A549 (cell line): ENCODE data around the gene ZG16. TPM values are rescaled to one million over a fixed set of nuclear protein-coding genes. Genes with fewer than 3 reads are reported as not detected.

Experiments
- ATAC-seq, 2 experiments: fragments of 200-7000 bp in 1 of 2; fragments of >200 bp in 1 of 2; cut with Nextera tagmentation in 1 of 2; cut with Tn5 transposase in 1 of 2; 3 replicates each; pipeline versions ENCODE4 v1.8.0 to v1.9.1; 2018 to 2020; ENCODE audit warnings: mild to moderate bottlenecking in 1 of 2, moderate library complexity in 1 of 2
- CTCF ChIA-PET: fragments of 300-600 bp; sonication (Branson Sonifier 250); formaldehyde crosslinking; extraction: SDS; loops from one replicate; lab custom pipeline; 2021; ENCODE audit warnings: antibody characterized with exemption, inconsistent platforms; lab: Yijun Ruan, JAX
- POLR2A ChIA-PET: fragments of 350-600 bp; formaldehyde crosslinking; extraction: SDS; loops from one replicate; lab custom pipeline; 2021; ENCODE audit warnings: antibody characterized with exemption, inconsistent platforms; lab: Yijun Ruan, JAX
- DNase-seq, 2 experiments: peaks; one replicate each; pipeline versions ENCODE4 v3.0.0 to v3.0.0-alpha.2; 2011 to 2016; ENCODE audit warnings: low read depth in 1 of 2, low spot score in 1 of 2
- FAIRE-seq: peaks from 2 replicates; lab custom pipeline; 2011; peaks lifted over from hg19 to GRCh38; lab: Jason Lieb, UNC
- H3K27ac ChIP-seq, 2 experiments: fragments of >200 bp; sonication (Bioruptor Twin); formaldehyde crosslinking; 3 replicates each; pipeline ENCODE4 v1.5.1; 2016 to 2017
- H3K4me1 ChIP-seq: fragments of >200 bp; sonication (Bioruptor Twin); formaldehyde crosslinking; 3 replicates; pipeline ENCODE4 v1.6.1; 2016
- H3K4me2 ChIP-seq: fragments of >200 bp; sonication (Bioruptor Twin); formaldehyde crosslinking; 3 replicates; pipeline ENCODE4 v1.6.1; 2016
- H3K4me3 ChIP-seq: fragments of >200 bp; sonication (Bioruptor Twin); formaldehyde crosslinking; 3 replicates; pipeline ENCODE4 v1.5.1; 2016
- H3K9me3 ChIP-seq: fragments of >200 bp; sonication (Bioruptor Twin); formaldehyde crosslinking; 3 replicates; pipeline ENCODE4 v1.6.1; 2016
- CBX8 ChIP-seq: fragments of 200-600 bp; sonication (generic); IDR thresholded peaks from 2 replicates; pipeline ENCODE4 v1.6.1; 2016
- EHMT2 ChIP-seq: fragments of 200-600 bp; sonication (generic); IDR thresholded peaks from 2 replicates; pipeline ENCODE4 v1.6.1; 2016; ENCODE audit warnings: antibody characterized with exemption, low read depth, mild to moderate bottlenecking, moderate library complexity
- ESRRA ChIP-seq: fragments of 150-350 bp; IDR thresholded peaks from 2 replicates; pipeline ENCODE4 v1.6.1; 2014; ENCODE audit warnings: mild to moderate bottlenecking, low read length, borderline replicate concordance
- FOSB ChIP-seq: fragments of 250-450 bp; sonication (Bioruptor Pico); IDR thresholded peaks from 2 replicates; pipeline ENCODE4 v1.5.0; 2020; ENCODE audit warnings: mild to moderate bottlenecking, moderate library complexity
- FOXS1 ChIP-seq: fragments of 250-450 bp; sonication (Bioruptor Pico); IDR thresholded peaks from 2 replicates; pipeline ENCODE4 v1.5.0; 2020; ENCODE audit warnings: mild to moderate bottlenecking, moderate library complexity
- HOXB5 ChIP-seq: fragments of 250-450 bp; sonication (Bioruptor Pico); IDR thresholded peaks from 2 replicates; pipeline ENCODE4 v1.5.0; 2020; ENCODE audit warnings: mild to moderate bottlenecking, moderate library complexity
- MAFK ChIP-seq: fragments of 450-650 bp; IDR thresholded peaks from 2 replicates; pipeline ENCODE4 v1.6.1; 2014; ENCODE audit not compliant: partially characterized antibody
- MAX ChIP-seq: IDR thresholded peaks from 2 replicates; pipeline ENCODE4 v1.6.1; 2012
- POLR2A ChIP-seq: IDR thresholded peaks from 2 replicates; pipeline ENCODE4 v1.6.1; 2012; ENCODE audit warnings: mild to moderate bottlenecking, low read length
- RARB ChIP-seq: fragments of 250-450 bp; sonication (Bioruptor Pico); IDR thresholded peaks from 2 replicates; pipeline ENCODE4 v1.8.0; 2021; ENCODE audit warnings: mild to moderate bottlenecking, moderate library complexity
- RCOR1 ChIP-seq: fragments of 150-350 bp; IDR thresholded peaks from 2 replicates; pipeline ENCODE4 v1.6.1; 2014; ENCODE audit warnings: antibody characterized with exemption, low read length, low read depth
- REST ChIP-seq: fragments of 200-600 bp; sonication (generic); IDR thresholded peaks from 2 replicates; pipeline ENCODE4 v1.6.1; 2016; ENCODE audit warnings: antibody characterized with exemption, mild to moderate bottlenecking, moderate library complexity
- RFX5 ChIP-seq: fragments of 450-650 bp; IDR thresholded peaks from 2 replicates; pipeline ENCODE4 v1.7.1; 2014; ENCODE audit warnings: antibody characterized with exemption, mild to moderate bottlenecking, moderate library complexity
- SMC3 ChIP-seq: fragments of >200 bp; sonication (Bioruptor Twin); formaldehyde crosslinking; IDR thresholded peaks from 3 replicates; pipeline ENCODE4 v1.6.1; 2018; ENCODE audit warnings: inconsistent platforms
- TFCP2L1 ChIP-seq: fragments of 250-450 bp; sonication (Bioruptor Pico); IDR thresholded peaks from 2 replicates; pipeline ENCODE4 v1.5.0; 2021; ENCODE audit warnings: mild to moderate bottlenecking
- ZC3H11A ChIP-seq: fragments of 450-650 bp; IDR thresholded peaks from 2 replicates; pipeline ENCODE4 v1.6.1; 2014; ENCODE audit warnings: antibody characterized with exemption, mild to moderate bottlenecking
- ZNF302 ChIP-seq: fragments of 250-450 bp; sonication (Bioruptor Pico); IDR thresholded peaks from 2 replicates; pipeline ENCODE4 v1.9.0; 2021; ENCODE audit warnings: inconsistent platforms, mild to moderate bottlenecking, moderate library complexity
- ZSCAN20 ChIP-seq: fragments of 250-450 bp; sonication (Bioruptor Pico); IDR thresholded peaks from 2 replicates; pipeline ENCODE4 v1.8.0; 2022; ENCODE audit warnings: mild to moderate bottlenecking, moderate library complexity
- WGBS: methylation state at CpG from one replicate; pipeline ENCODE4 v1.1.6; 2017; ENCODE audit errors: missing lambda C conversion rate; 5-methylcytosine and 5-hydroxymethylcytosine counted together
- polyA plus RNA-seq, 4 experiments: library from polyadenylated mRNA; depleted of rRNA in 3 of 4; stranded (reverse); fragments of >200 nt; fragmentation: RNase III in 1 of 4; extraction: RNeasy Plus Mini Kit Qiagen cat#74134 plus additional on column Dnase treatment in 1 of 4; gene quantifications; 2 replicates in 3 of 4; 3 replicates in 1 of 4; pipeline ENCODE4 v1.2.3, GENCODE V29; 2011 to 2017
- TF ChIP-seq, protein P1 (sequence below): fragments of >200 bp; sonication (Bioruptor Twin); formaldehyde crosslinking; IDR thresholded peaks from 3 replicates; pipeline ENCODE4 v1.5.1; 2016

ZG16 gene
- polyA plus RNA-seq, 2 of the 4 experiments (the other 2 are of a cell fraction) = not detected

- no peak for TF ChIP-seq FOXS1
- no peak for TF ChIP-seq MAFK
- no peak for TF ChIP-seq REST
- no peak for TF ChIP-seq FOSB (CRISPR knock-in tag)
- TF ChIP-seq CBX8 = no peak
- no peak for TF ChIP-seq SMC3
- TF ChIP-seq ZSCAN20 (CRISPR knock-in tag) = no peak
- no peak for TF ChIP-seq EHMT2
- TF ChIP-seq, protein P1, sequence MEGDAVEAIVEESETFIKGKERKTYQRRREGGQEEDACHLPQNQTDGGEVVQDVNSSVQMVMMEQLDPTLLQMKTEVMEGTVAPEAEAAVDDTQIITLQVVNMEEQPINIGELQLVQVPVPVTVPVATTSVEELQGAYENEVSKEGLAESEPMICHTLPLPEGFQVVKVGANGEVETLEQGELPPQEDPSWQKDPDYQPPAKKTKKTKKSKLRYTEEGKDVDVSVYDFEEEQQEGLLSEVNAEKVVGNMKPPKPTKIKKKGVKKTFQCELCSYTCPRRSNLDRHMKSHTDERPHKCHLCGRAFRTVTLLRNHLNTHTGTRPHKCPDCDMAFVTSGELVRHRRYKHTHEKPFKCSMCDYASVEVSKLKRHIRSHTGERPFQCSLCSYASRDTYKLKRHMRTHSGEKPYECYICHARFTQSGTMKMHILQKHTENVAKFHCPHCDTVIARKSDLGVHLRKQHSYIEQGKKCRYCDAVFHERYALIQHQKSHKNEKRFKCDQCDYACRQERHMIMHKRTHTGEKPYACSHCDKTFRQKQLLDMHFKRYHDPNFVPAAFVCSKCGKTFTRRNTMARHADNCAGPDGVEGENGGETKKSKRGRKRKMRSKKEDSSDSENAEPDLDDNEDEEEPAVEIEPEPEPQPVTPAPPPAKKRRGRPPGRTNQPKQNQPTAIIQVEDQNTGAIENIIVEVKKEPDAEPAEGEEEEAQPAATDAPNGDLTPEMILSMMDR = no peak
- TF ChIP-seq POLR2A = no peak
- no peak for TF ChIP-seq RFX5
- 80% methylated on average over 5 of the region's 6 CpGs for WGBS
- Histone ChIP-seq H3K9me3 (no peaks in the 10 kb centered on the region), H3K4me1 (peaks cover 5% of the 10 kb centered on the region; the same call in 1 of the 3 replicates), H3K27ac (no peak overlapping the region), H3K4me3 (no peak overlapping the region), H3K4me2 (no peak overlapping the region)
- no peak for DNase-seq
- POLR2A ChIA-PET = no interaction called here
- CTCF ChIA-PET = no interaction called here
- ATAC-seq = no peak
- FAIRE-seq = no peak
These were observed 16.2 kb upstream of the ZG16 start for GRCh38 chr16:29761882-29762281.

DNA sequence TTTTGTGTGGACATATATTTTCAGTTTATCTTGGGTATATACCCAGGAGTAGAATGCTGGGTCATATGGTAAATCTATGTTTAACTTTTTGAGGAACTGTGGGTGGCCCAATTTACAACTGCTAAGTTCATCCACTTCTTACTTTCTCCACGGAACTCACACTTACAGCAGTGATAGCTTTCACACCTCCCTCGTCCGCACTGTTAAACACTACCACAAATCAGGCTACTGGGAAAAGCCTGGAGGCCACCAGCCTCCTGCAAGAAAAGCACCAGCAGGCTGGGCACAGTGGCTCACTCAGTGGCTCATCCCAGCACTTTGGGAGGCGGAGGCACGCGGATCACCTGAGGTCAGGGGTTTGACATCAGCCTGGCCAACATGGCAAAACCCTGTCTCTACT is 14.7 kb upstream of the ZG16 start:
- Histone ChIP-seq H3K4me3 (no peak overlapping the region), H3K4me2 (no peak overlapping the region), H3K9me3 (no peaks in the 10 kb centered on the region), H3K4me1 (no peaks in the 10 kb centered on the region; the same call in 2 of the 3 replicates), H3K27ac (no peak overlapping the region)
- POLR2A ChIA-PET = no interaction called here
- TF ChIP-seq HOXB5 (CRISPR knock-in tag) (no peak), MAX (no peak), RARB (CRISPR knock-in tag) (no peak), ZC3H11A (no peak), ZSCAN20 (CRISPR knock-in tag) (no peak), ZNF302 (CRISPR knock-in tag) (no peak), TFCP2L1 (no peak), RCOR1 (no peak), ESRRA (no peak), RFX5 (no peak)
- DNase-seq (no peak), FAIRE-seq (no peak), ATAC-seq (no peak)
- 95% methylated on average over 6 of the region's 6 CpGs for WGBS
- CTCF ChIA-PET = no interaction called here
